CD4-positive, alpha-beta T cell treated with Interleukin-4 for 1 hour (primary cell): Measurements from ENCODE around the gene ACTR5.

Source experiments
- DNase-seq, 2 donors: peaks; one replicate each; pipeline ENCODE4 v3.0.0-alpha.2; 2020 to 2022

Gene ACTR5

GRCh38 chr20:38729767-38730166 lies 18.5 kb upstream of the ACTR5 start:
- no peak for DNase-seq

GRCh38 chr20:38730167-38730988 lies 17.9 kb upstream of the ACTR5 start:
- DNase-seq: no peak

GRCh38 chr20:38730989-38731737 lies 17.1 kb upstream of the ACTR5 start:
- DNase-seq: peak; percentile 69 to 77

DNA sequence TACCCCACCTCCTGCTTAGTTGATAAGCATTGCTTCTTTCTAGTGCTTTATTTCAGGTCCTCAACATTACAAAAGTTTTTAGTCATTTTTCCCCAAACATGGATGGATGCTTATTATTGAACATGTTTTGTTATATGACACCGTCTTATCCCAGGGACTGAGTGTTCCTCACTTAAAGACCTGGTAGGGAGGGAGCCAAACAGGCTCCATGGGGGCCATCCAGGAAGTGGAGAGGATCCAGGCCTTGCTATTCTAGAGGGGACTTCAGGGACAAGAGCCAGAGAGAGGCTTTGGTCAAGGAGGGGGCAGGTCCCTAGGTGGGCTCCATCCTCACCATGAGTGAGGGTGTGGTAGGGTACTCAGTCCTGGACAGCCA lies 16.5 kb upstream of the ACTR5 start:
- DNase-seq: no peak

DNA sequence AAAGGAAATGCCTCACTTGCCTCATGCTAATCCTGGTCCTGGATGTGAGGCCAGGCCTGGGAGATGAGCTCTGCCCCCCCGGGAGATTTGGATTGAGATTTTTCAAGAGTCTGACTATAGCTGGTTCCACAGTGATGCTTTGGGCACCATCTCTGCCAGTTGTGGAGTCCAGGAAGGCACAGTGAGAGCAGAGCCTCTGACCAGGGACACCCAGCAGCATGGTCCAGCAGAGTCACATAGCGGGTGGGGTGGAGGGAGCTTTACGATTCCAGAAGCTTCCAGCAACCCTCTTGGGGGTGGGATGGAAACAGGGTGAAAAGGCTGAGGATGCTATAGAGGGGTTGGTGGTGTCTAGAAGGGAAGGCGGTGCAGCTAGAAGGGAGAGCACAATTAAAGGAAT lies 15.3 kb upstream of the ACTR5 start:
- no peak for DNase-seq

DNA sequence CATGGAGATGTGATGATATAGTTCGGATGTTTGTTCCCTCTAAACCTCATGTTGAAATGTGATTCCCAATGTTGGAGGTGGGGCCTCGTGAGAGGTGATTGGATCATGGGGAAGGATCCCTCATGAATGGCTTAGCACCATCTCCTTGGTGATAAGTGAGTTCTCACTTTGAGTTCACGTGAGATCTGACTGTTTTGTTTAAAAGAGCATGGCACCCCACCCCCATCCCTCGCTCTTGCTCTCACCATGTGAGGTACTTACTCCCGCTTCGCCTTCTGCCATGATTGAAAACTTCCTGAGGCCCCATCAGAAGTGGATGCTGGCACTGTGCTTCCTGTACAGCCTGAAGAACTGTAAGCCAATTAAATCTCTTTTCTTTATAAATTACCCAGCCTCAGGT lies 13.1 kb upstream of the ACTR5 start:
- DNase-seq: no peak

DNA sequence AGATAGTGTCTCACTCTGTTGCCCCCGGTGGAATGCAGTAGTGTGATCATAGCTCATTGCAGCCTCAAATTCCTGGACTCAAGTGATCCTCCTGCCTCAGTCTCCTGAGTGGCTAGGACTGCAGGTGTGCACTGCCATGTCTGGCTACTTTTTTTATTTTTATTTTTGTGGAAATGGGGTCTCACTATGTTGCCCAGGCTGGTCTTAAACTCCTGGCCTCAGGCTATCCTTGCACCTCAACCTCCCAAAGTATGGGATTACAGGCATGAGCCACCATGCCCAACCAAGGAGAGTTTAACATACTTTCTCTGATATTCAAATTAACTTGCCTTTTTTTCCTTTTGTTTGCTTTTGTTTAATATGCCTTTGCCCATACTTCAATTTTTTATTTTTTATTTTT lies 10.4 kb upstream of the ACTR5 start:
- no peak for DNase-seq

GRCh38 chr20:38745757-38746156 lies 2.5 kb upstream of the ACTR5 start:
- DNase-seq: no peak

- no peak for DNase-seq
Observed at GRCh38 chr20:38747495-38748096, 664 bp upstream of the ACTR5 start.

- DNase-seq: peak; percentile 38 to 53
Observed at GRCh38 chr20:38748861-38749149, 545 bp downstream of the ACTR5 start.

GRCh38 chr20:38751360-38751976 lies 3.2 kb downstream of the ACTR5 start:
- peak in 1 of 2 donors; percentile 56 for DNase-seq

DNA sequence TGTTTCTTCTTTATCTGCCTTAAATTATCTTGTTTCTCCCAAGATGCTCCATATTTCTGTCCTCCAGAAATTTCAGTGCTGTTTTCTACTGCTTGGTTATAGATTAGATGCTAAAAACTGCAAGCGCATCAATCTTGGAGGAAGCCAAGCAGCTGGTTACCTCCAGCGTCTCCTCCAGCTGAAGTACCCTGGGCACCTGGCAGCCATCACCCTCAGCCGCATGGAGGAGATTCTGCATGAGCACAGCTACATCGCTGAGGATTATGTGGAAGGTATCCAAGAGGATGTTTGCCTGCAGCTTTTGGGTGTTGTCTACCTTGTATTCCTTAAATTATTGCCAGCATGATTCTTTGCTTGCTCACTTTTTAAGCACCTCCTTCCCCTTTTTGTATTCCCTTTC lies 3.8 kb downstream of the ACTR5 start:
- no peak for DNase-seq

GRCh38 chr20:38754924-38755323 lies 6.7 kb downstream of the ACTR5 start:
- DNase-seq: no peak

GRCh38 chr20:38755324-38755910 lies 7.2 kb downstream of the ACTR5 start:
- DNase-seq: no peak

DNA sequence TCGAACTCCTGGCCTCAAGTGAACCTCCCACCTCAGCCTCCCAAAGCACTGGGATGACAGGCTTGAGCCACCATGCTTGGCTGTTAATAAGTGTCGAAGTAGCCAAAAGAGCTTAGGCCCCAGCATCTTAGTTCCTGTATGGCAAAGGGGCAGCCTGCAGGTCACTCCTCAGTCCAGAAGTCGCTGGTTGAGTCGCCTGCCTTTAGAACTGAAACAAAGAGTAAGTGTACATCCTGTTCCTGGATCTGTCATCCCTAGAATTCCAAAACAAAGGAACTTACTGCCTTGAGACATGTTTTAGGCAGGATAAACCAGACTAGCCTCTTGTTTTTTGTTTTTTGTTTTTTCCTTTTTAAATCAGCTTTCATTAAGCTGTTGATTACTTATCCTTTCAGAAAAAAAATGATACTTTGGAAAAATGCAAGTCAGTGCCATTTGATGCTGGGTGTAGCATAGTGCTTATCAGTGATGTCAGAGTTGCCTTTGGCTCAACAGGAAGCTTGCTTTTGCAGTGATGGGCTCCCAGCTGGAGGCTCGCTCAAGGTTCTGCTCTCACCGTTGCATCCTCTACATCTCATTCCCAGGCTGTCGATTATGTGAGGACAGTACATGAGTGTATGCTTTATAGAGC lies 9.0 kb downstream of the ACTR5 start:
- DNase-seq: no peak

DNA sequence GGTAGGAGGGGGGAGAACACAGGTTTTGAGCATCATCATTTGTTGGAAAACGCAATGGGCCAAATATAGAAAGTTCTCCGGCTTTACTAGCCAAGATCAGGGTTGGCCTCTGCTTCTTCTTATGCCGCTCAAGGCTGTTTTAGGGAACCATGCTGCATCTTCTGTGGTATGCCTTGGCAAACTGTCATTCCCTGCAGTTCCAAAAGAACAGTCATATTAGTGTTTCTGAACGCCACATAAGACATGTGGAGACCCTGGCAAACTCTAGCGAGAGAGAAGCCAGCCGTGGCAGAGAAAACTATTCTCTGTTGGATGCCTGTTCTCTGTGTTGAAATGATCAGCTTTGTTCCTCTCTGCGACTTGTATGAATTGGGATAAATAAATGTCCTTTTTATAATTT lies 10.8 kb downstream of the ACTR5 start:
- DNase-seq: no peak

DNA sequence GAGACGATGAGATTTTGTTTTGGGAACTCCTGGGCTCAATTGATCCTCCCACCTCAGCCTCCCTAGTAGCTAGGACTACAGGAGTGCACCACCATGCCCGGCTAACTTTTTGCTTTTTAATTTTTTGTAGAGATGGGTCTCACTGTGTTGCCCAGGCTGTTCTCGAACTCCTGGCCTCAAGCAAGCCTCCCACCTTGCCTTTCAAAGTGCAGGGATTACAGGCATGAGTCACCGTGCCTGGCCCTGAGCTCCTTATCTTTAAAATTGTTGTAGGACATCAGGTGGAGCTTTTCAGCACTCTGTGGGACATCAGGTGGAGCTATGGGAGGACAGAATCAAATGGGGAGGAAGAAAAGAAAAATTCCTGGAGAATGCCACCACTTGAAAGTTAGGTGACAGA lies 12.7 kb downstream of the ACTR5 start:
- DNase-seq: no peak

GRCh38 chr20:38762174-38762573 lies 13.9 kb downstream of the ACTR5 start:
- no peak for DNase-seq

- DNase-seq: no peak
Observed at GRCh38 chr20:38763616-38764015, 15.4 kb downstream of the ACTR5 start.

GRCh38 chr20:38764567-38765318 lies 16.5 kb downstream of the ACTR5 start:
- no peak for DNase-seq

GRCh38 chr20:38766071-38766470 lies 17.8 kb downstream of the ACTR5 start:
- no peak for DNase-seq
